HEK293 (cell line): ENCODE results near the gene SERGEF.

Experiments
- CTCF ChIA-PET: fragments of 350-600 bp; formaldehyde crosslinking; extraction: SDS; loops from one replicate; lab custom pipeline; 2021; ENCODE audit warnings: antibody characterized with exemption; lab: Yijun Ruan, JAX
- POLR2A ChIA-PET: fragments of 300-600 bp; formaldehyde crosslinking; extraction: SDS; loops from one replicate; lab custom pipeline; 2020; ENCODE audit warnings: antibody characterized with exemption, inconsistent platforms; lab: Yijun Ruan, JAX
- H3K27ac ChIP-seq: fragments of 200-500 bp; sonication (Bioruptor generic); 2 replicates; pipeline ENCODE4 v1.5.1; 2014; ENCODE audit warnings: low read depth, low read length, control low read depth, inconsistent platforms; ENCODE audit errors: extremely low read depth
- H3K36me3 ChIP-seq, 2 experiments: fragments of 200-500 bp in 1 of 2; sonication (Bioruptor generic) in 1 of 2; 1 replicate in 1 of 2; 2 replicates in 1 of 2; pipeline ENCODE4 v1.5.1; 2014 to 2017; ENCODE audit warnings: inconsistent platforms in 2 of 2, low read length in 2 of 2; ENCODE audit not compliant: control insufficient read depth in 2 of 2, insufficient read depth in 1 of 2
- H3K4me1 ChIP-seq: fragments of 200-500 bp; sonication (Bioruptor generic); 2 replicates; pipeline ENCODE4 v1.5.1; 2014; ENCODE audit warnings: mild to moderate bottlenecking, low read length, inconsistent platforms; ENCODE audit not compliant: control insufficient read depth, insufficient read depth
- H3K4me3 ChIP-seq: 2 replicates; pipeline ENCODE4 v1.5.1; 2011; ENCODE audit warnings: low read depth, mild to moderate bottlenecking, control low read depth, low read length, moderate library complexity
- H3K9me3 ChIP-seq: fragments of 200-500 bp; sonication (Bioruptor generic); 2 replicates; pipeline ENCODE4 v1.5.1; 2014; ENCODE audit warnings: low read depth, low read length, inconsistent platforms; ENCODE audit not compliant: control insufficient read depth, insufficient read depth
- GLIS2 ChIP-seq: fragments of 450-650 bp; formaldehyde crosslinking; IDR thresholded peaks from 2 replicates; pipeline ENCODE4 v1.5.1; 2016; ENCODE audit warnings: missing biosample characterization, missing genetic modification characterization
- HOXD13 ChIP-seq: sonication (generic); formaldehyde crosslinking; IDR thresholded peaks from 2 replicates; pipeline ENCODE4 v1.8.0; 2022; ENCODE audit warnings: missing genetic modification reagents, borderline replicate concordance
- KLF16 ChIP-seq: fragments of 450-650 bp; formaldehyde crosslinking; IDR thresholded peaks from 2 replicates; pipeline ENCODE4 v1.5.1; 2017; ENCODE audit warnings: missing biosample characterization, missing genetic modification characterization
- SALL2 ChIP-seq: fragments of 450-650 bp; formaldehyde crosslinking; IDR thresholded peaks from 2 replicates; pipeline ENCODE4 v1.5.0; 2017; ENCODE audit warnings: missing biosample characterization, mild to moderate bottlenecking, missing genetic modification characterization, borderline replicate concordance
- TCF7L2 ChIP-seq: IDR thresholded peaks from 2 replicates; pipeline ENCODE4 v1.6.1; 2011; ENCODE audit warnings: low read depth, mild to moderate bottlenecking, inconsistent platforms, low read length, moderate library complexity, borderline replicate concordance
- TSHZ1 ChIP-seq: fragments of 450-650 bp; formaldehyde crosslinking; IDR thresholded peaks from 2 replicates; pipeline ENCODE4 v1.5.1; 2016; ENCODE audit warnings: missing biosample characterization, missing genetic modification characterization, borderline replicate concordance
- YY1 ChIP-seq: fragments of 450-650 bp; formaldehyde crosslinking; IDR thresholded peaks from 2 replicates; pipeline ENCODE4 v1.5.1; 2018; ENCODE audit warnings: missing biosample characterization, missing genetic modification characterization
- ZBTB1 ChIP-seq: fragments of 450-650 bp; formaldehyde crosslinking; IDR thresholded peaks from 2 replicates; pipeline ENCODE4 v1.5.1; 2016; ENCODE audit warnings: missing biosample characterization, missing genetic modification characterization
- ZEB2 ChIP-seq: fragments of 450-650 bp; formaldehyde crosslinking; IDR thresholded peaks from 2 replicates; pipeline ENCODE4 v1.5.1; 2016; ENCODE audit warnings: missing biosample characterization, missing genetic modification characterization
- ZFP69B ChIP-seq: fragments of 450-650 bp; formaldehyde crosslinking; IDR thresholded peaks from 2 replicates; pipeline ENCODE4 v1.5.1; 2016; ENCODE audit warnings: missing biosample characterization, missing genetic modification characterization
- ZNF214 ChIP-seq: fragments of 450-650 bp; formaldehyde crosslinking; IDR thresholded peaks from 2 replicates; pipeline ENCODE4 v1.5.1; 2017; ENCODE audit warnings: missing biosample characterization, mild to moderate bottlenecking, missing genetic modification characterization, borderline replicate concordance
- ZNF354C ChIP-seq: fragments of 450-650 bp; formaldehyde crosslinking; IDR thresholded peaks from 2 replicates; pipeline ENCODE4 v1.5.1; 2016; ENCODE audit warnings: missing biosample characterization, missing genetic modification characterization, low read depth, borderline replicate concordance
- ZNF391 ChIP-seq: fragments of 450-650 bp; formaldehyde crosslinking; IDR thresholded peaks from 2 replicates; pipeline ENCODE4 v1.5.1; 2016; ENCODE audit warnings: low read depth, missing biosample characterization, missing genetic modification characterization, borderline replicate concordance
- ZNF488 ChIP-seq: fragments of 450-650 bp; formaldehyde crosslinking; IDR thresholded peaks from 2 replicates; pipeline ENCODE4 v1.5.1; 2016; ENCODE audit warnings: missing biosample characterization, missing genetic modification characterization
- ZNF501 ChIP-seq: fragments of 450-650 bp; formaldehyde crosslinking; IDR thresholded peaks from 2 replicates; pipeline ENCODE4 v1.5.1; 2016; ENCODE audit warnings: missing biosample characterization, missing genetic modification characterization
- ZNF529 ChIP-seq: fragments of 450-650 bp; formaldehyde crosslinking; IDR thresholded peaks from 2 replicates; pipeline ENCODE4 v1.5.1; 2017; ENCODE audit warnings: missing genetic modification characterization, missing biosample characterization; ENCODE audit not compliant: insufficient replicate concordance
- ZNF600 ChIP-seq: fragments of 450-650 bp; formaldehyde crosslinking; IDR thresholded peaks from 2 replicates; pipeline ENCODE4 v1.5.1; 2016; ENCODE audit warnings: missing biosample characterization, missing genetic modification characterization
- ZNF747 ChIP-seq: fragments of 450-650 bp; formaldehyde crosslinking; IDR thresholded peaks from 2 replicates; pipeline ENCODE4 v1.5.1; 2016; ENCODE audit warnings: missing biosample characterization, missing genetic modification characterization
- ZSCAN18 ChIP-seq: fragments of 450-650 bp; formaldehyde crosslinking; IDR thresholded peaks from 2 replicates; pipeline ENCODE4 v1.5.1; 2016; ENCODE audit warnings: missing biosample characterization, missing genetic modification characterization
- TF ChIP-seq, protein P1 (sequence below): fragments of 450-650 bp; formaldehyde crosslinking; IDR thresholded peaks from 2 replicates; pipeline ENCODE4 v1.5.1; 2017; ENCODE audit warnings: missing biosample characterization, missing genetic modification characterization
- TF ChIP-seq, protein P2 (sequence below): fragments of 450-650 bp; formaldehyde crosslinking; IDR thresholded peaks from 2 replicates; pipeline ENCODE4 v1.5.1; 2016; ENCODE audit warnings: missing biosample characterization, missing genetic modification characterization
- TF ChIP-seq, protein P3 (sequence below): fragments of 450-650 bp; formaldehyde crosslinking; IDR thresholded peaks from 2 replicates; pipeline ENCODE4 v1.5.1; 2016; ENCODE audit warnings: missing biosample characterization, missing genetic modification characterization

SERGEF gene

GRCh38 chr11:17788084-17788483 lies 224.8 kb downstream of the SERGEF start:
- no peaks in the 10 kb centered on the region for H3K9me3 ChIP-seq
- no peak overlapping the region for H3K4me3 ChIP-seq
- H3K36me3 ChIP-seq = no peaks in the 10 kb centered on the region
- TF ChIP-seq ZNF600 (no peak), TCF7L2 (no peak), GLIS2 (no peak), ZBTB1 (no peak), ZEB2 (tag by site-specific recombination) (no peak), ZNF214 (no peak), HOXD13 (no peak), ZNF488 (no peak), YY1 (tag by site-specific recombination) (no peak), ZNF354C (tag by site-specific recombination) (no peak), SALL2 (tag by site-specific recombination) (no peak), ZNF529 (tag by site-specific recombination) (no peak), ZFP69B (tag by site-specific recombination) (no peak), TSHZ1 (tag by site-specific recombination) (no peak), KLF16 (tag by site-specific recombination) (no peak)
- TF ChIP-seq, protein P1, sequence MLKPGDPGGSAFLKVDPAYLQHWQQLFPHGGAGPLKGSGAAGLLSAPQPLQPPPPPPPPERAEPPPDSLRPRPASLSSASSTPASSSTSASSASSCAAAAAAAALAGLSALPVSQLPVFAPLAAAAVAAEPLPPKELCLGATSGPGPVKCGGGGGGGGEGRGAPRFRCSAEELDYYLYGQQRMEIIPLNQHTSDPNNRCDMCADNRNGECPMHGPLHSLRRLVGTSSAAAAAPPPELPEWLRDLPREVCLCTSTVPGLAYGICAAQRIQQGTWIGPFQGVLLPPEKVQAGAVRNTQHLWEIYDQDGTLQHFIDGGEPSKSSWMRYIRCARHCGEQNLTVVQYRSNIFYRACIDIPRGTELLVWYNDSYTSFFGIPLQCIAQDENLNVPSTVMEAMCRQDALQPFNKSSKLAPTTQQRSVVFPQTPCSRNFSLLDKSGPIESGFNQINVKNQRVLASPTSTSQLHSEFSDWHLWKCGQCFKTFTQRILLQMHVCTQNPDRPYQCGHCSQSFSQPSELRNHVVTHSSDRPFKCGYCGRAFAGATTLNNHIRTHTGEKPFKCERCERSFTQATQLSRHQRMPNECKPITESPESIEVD = no peak
- TF ChIP-seq, protein P2, sequence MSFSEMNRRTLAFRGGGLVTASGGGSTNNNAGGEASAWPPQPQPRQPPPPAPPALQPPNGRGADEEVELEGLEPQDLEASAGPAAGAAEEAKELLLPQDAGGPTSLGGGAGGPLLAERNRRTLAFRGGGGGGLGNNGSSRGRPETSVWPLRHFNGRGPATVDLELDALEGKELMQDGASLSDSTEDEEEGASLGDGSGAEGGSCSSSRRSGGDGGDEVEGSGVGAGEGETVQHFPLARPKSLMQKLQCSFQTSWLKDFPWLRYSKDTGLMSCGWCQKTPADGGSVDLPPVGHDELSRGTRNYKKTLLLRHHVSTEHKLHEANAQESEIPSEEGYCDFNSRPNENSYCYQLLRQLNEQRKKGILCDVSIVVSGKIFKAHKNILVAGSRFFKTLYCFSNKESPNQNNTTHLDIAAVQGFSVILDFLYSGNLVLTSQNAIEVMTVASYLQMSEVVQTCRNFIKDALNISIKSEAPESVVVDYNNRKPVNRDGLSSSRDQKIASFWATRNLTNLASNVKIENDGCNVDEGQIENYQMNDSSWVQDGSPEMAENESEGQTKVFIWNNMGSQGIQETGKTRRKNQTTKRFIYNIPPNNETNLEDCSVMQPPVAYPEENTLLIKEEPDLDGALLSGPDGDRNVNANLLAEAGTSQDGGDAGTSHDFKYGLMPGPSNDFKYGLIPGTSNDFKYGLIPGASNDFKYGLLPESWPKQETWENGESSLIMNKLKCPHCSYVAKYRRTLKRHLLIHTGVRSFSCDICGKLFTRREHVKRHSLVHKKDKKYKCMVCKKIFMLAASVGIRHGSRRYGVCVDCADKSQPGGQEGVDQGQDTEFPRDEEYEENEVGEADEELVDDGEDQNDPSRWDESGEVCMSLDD (tag by site-specific recombination) = no peak
- H3K27ac ChIP-seq = no peak overlapping the region
- CTCF ChIA-PET = interaction anchor here (1.6 kb wide), 1 partner anchor 57 kb away, joined by 6 read pairs; no protein-coding TSS in a partner anchor
- no peaks in the 10 kb centered on the region for H3K4me1 ChIP-seq
- POLR2A ChIA-PET = no interaction called here

- Histone ChIP-seq H3K27ac (no peak overlapping the region), H3K4me3 (no peak overlapping the region), H3K36me3 (no peaks in the 10 kb centered on the region), H3K9me3 (no peaks in the 10 kb centered on the region), H3K4me1 (no peaks in the 10 kb centered on the region)
- CTCF ChIA-PET = interaction anchor here (0.6 to 1.6 kb wide), 4 partner anchors 56 to 360 kb away, joined by 3 to 6 read pairs (median 3); no protein-coding TSS in a partner anchor
- POLR2A ChIA-PET = no interaction called here
- TF ChIP-seq ZNF747 (no peak), ZNF501 (tag by site-specific recombination) (no peak), ZNF391 (tag by site-specific recombination) (no peak), ZSCAN18 (tag by site-specific recombination) (no peak)
- TF ChIP-seq, protein P3, sequence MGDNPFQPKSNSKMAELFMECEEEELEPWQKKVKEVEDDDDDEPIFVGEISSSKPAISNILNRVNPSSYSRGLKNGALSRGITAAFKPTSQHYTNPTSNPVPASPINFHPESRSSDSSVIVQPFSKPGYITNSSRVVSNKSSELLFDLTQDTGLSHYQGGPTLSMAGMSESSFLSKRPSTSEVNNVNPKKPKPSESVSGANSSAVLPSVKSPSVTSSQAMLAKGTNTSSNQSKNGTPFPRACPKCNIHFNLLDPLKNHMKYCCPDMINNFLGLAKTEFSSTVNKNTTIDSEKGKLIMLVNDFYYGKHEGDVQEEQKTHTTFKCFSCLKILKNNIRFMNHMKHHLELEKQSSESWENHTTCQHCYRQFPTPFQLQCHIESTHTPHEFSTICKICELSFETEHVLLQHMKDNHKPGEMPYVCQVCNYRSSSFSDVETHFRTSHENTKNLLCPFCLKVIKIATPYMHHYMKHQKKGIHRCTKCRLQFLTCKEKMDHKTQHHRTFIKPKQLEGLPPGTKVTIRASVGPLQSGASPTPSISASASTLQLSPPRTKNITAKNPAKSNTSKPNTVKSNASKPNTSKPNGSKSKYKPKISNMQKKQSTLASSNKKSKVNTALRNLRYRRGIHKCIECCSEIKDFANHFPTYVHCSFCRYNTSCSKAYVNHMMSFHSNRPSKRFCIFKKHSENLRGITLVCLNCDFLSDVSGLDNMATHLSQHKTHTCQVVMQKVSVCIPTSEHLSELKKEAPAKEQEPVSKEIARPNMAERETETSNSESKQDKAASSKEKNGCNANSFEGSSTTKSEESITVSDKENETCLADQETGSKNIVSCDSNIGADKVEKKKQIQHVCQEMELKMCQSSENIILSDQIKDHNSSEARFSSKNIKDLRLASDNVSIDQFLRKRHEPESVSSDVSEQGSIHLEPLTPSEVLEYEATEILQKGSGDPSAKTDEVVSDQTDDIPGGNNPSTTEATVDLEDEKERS = no peak
Measured at GRCh38 chr11:17786824-17787525, 225.9 kb downstream of the SERGEF start.
